ENCODE measurements around the gene TOE1. TPM values are rescaled to one million over a fixed set of nuclear protein-coding genes. Genes with fewer than 3 reads are reported as not detected.

TOE1 gene
- total RNA-seq, 1 experiment from 2014 or later: 11.5 TPM

- no peaks in the 10 kb centered on the region for H3K79me2 ChIP-seq (ENCODE audit: insufficient read depth, low read length)
- no peaks in the 10 kb centered on the region for H3K9me3 ChIP-seq (ENCODE audit: control insufficient read depth in 1 of 2, insufficient read depth in 1 of 2, low read depth in 1 of 2, low read length in 2 of 2)
- peak overlapping the region; percentile 30; the same call in 1 of the 2 replicates for H3K4me2 ChIP-seq (ENCODE audit: low read length)
- H3K36me3 ChIP-seq (ENCODE audit: control insufficient read depth in 1 of 2, insufficient read depth in 2 of 2, low read length in 2 of 2): no peaks in the 10 kb centered on the region
- DNase-seq (ENCODE audit: low read depth, low spot score) (peak; percentile 51), ATAC-seq (peak; percentile 33)
- no peak overlapping the region for H3K27ac ChIP-seq (ENCODE audit: low read depth, low read length)
- H3K27me3 ChIP-seq (ENCODE audit: insufficient read depth, low read length): no peaks in the 10 kb centered on the region
- no peaks in the 10 kb centered on the region for H3K9me2 ChIP-seq (ENCODE audit: insufficient read depth)
- ChIA-PET POLR2A (interaction anchor here (0.9 to 1.0 kb wide), 2 partner anchors 282 to 286 kb away, joined by 3 read pairs; no protein-coding TSS in a partner anchor), RAD21 (ENCODE audit: low non-redundant PET in 1 of 2, low total read pairs in 2 of 2, uncharacterized antibody in 2 of 2, unreplicated experiment in 2 of 2) (interaction anchor here (1.2 to 2.2 kb wide), 3 partner anchors 282 to 286 kb away, joined by 5 to 9 read pairs (median 5); no protein-coding TSS in a partner anchor), CTCF (interaction anchor here (7.8 kb wide), 1 partner anchor 284 kb away, joined by 214 read pairs; the partner anchor contains the start of genes HECTD3 and UROD)
- BruUV-seq (replicated peaks): no TSS peak
- no peak overlapping the region for H3K9ac ChIP-seq (ENCODE audit: low read length)
- H4K20me1 ChIP-seq (ENCODE audit: insufficient read depth): no peaks in the 10 kb centered on the region
- TF ChIP-seq POLR2A (IDR thresholded peaks at IDR 0.05; ENCODE audit: borderline replicate concordance, extremely low read depth, insufficient read depth, insufficient read length): no peak
- no peak for TF ChIP-seq REST (IDR thresholded peaks at IDR 0.05; ENCODE audit: low read depth)
- peak; percentile 95 for TF ChIP-seq RAD21 (IDR thresholded peaks at IDR 0.05; ENCODE audit: low read depth)
- TF ChIP-seq, protein P1, sequence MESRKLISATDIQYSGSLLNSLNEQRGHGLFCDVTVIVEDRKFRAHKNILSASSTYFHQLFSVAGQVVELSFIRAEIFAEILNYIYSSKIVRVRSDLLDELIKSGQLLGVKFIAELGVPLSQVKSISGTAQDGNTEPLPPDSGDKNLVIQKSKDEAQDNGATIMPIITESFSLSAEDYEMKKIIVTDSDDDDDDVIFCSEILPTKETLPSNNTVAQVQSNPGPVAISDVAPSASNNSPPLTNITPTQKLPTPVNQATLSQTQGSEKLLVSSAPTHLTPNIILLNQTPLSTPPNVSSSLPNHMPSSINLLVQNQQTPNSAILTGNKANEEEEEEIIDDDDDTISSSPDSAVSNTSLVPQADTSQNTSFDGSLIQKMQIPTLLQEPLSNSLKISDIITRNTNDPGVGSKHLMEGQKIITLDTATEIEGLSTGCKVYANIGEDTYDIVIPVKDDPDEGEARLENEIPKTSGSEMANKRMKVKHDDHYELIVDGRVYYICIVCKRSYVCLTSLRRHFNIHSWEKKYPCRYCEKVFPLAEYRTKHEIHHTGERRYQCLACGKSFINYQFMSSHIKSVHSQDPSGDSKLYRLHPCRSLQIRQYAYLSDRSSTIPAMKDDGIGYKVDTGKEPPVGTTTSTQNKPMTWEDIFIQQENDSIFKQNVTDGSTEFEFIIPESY (IDR thresholded peaks at IDR 0.05; ENCODE audit: extremely low read depth, insufficient replicate concordance, low read length): no peak
- TF ChIP-seq EZH2phosphoT487 (IDR thresholded peaks at IDR 0.05; ENCODE audit: borderline replicate concordance): no peak
- no peak for TF ChIP-seq SIN3A (IDR thresholded peaks at IDR 0.05; ENCODE audit: low read depth)
- no peak for TF ChIP-seq CBX3 (IDR thresholded peaks at IDR 0.05; ENCODE audit: low read depth)
- TF ChIP-seq, protein P2, sequence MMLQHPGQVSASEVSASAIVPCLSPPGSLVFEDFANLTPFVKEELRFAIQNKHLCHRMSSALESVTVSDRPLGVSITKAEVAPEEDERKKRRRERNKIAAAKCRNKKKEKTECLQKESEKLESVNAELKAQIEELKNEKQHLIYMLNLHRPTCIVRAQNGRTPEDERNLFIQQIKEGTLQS (IDR thresholded peaks at IDR 0.05): no peak
- no peak for TF ChIP-seq JUND (IDR thresholded peaks at IDR 0.05)
- TF ChIP-seq CTCF (IDR thresholded peaks at IDR 0.05 in 2 of 3, conservative IDR thresholded peaks at IDR 0.05 in 1 of 3; ENCODE audit: borderline replicate concordance in 1 of 3, insufficient read depth in 1 of 3, low read depth in 2 of 3, low read length in 2 of 3): peak; percentile 68 to 86 (median 82)
- no peak for TF ChIP-seq FOSL1 (IDR thresholded peaks at IDR 0.05; ENCODE audit: low read depth)
- no peak for TF ChIP-seq YY1 (IDR thresholded peaks at IDR 0.05; ENCODE audit: extremely low read depth, insufficient replicate concordance, low read depth, low read length)
- TF ChIP-seq MAX (IDR thresholded peaks at IDR 0.05): no peak
- H3K4me3 ChIP-seq (replicated peaks in 1 of 2; ENCODE audit: low read depth in 1 of 2, low read length in 2 of 2): no peak overlapping the region
- intact Hi-C loops (cut with micrococcal nuclease): loop anchor here (1.0 to 5.0 kb wide), 6 partner anchors 272 to 568 kb away; partner anchors contain the start of gene RNU5D-1
- no peak overlapping the region for H2AFZ ChIP-seq (ENCODE audit: low read depth, low read length, poor library complexity, severe bottlenecking)
- peaks cover 10 to 21% of the 10 kb centered on the region in 2 experiments for H3K4me1 ChIP-seq (ENCODE audit: control insufficient read depth in 1 of 2, insufficient read depth in 2 of 2, low read length in 2 of 2)
Measured at GRCh38 chr1:45299981-45300668, 39.8 kb upstream of the TOE1 start.

Measured in HCT116 (cell line).